OCI-LY7 (cell line): ENCODE data around the gene ISCA1. TPM values are rescaled to one million over a fixed set of nuclear protein-coding genes. Genes with fewer than 3 reads are reported as not detected.

ENCODE experiments used
- BruUV-seq: library from RNA; stranded (reverse); fragments of 400-500 nt; replicated peaks from 2 replicates; lab custom pipeline; 2021; lab: Mats Ljungman, UMichigan
- CTCF ChIA-PET: fragments of 300-600 bp; sonication (Branson Sonifier 250); formaldehyde crosslinking; loops from one replicate; lab custom pipeline; 2022; ENCODE audit warnings: antibody characterized with exemption; ENCODE audit not compliant: unreplicated experiment; lab: Charles Lee
- POLR2A ChIA-PET: fragments of 300-600 bp; sonication (Branson Sonifier 250); formaldehyde crosslinking; loops from one replicate; lab custom pipeline; 2022; ENCODE audit warnings: antibody characterized with exemption; lab: Charles Lee
- DNase-seq: peaks from one replicate; pipeline ENCODE4 v3.0.0-alpha.2; 2015; ENCODE audit warnings: low spot score
- H2AFZ ChIP-seq: fragments of 200-600 bp; sonication (generic), shearing (Covaris generic); 2 replicates; pipeline ENCODE4 v1.6.1; 2014; ENCODE audit warnings: mild to moderate bottlenecking, antibody characterized with exemption, low read length, moderate library complexity
- H3K27ac ChIP-seq: fragments of 200-600 bp; sonication (generic); 2 replicates; pipeline ENCODE4 v1.5.1; 2014; ENCODE audit warnings: mixed run types, low read depth, mild to moderate bottlenecking, moderate library complexity, low read length, inconsistent platforms; ENCODE audit not compliant: poor library complexity, severe bottlenecking
- H3K36me3 ChIP-seq: fragments of 200-600 bp; sonication (generic); 2 replicates; pipeline ENCODE4 v1.6.1; 2014; ENCODE audit warnings: mild to moderate bottlenecking, antibody characterized with exemption, low read length, moderate library complexity, mixed read lengths; ENCODE audit not compliant: insufficient read depth
- H3K4me1 ChIP-seq: fragments of 200-600 bp; sonication (generic); 2 replicates; pipeline ENCODE4 v1.5.1; 2014; ENCODE audit warnings: mild to moderate bottlenecking, low read length; ENCODE audit not compliant: insufficient read depth, poor library complexity, severe bottlenecking
- H3K4me2 ChIP-seq: fragments of 200-600 bp; sonication (generic); 2 replicates; pipeline ENCODE4 v1.6.1; 2014; ENCODE audit warnings: mild to moderate bottlenecking, low read length
- H3K4me3 ChIP-seq: fragments of 200-600 bp; sonication (generic); 2 replicates; pipeline ENCODE4 v1.5.1; 2014; ENCODE audit warnings: mild to moderate bottlenecking, low read depth, low read length; ENCODE audit not compliant: poor library complexity, severe bottlenecking
- H3K79me2 ChIP-seq: fragments of 200-600 bp; sonication (generic); 2 replicates; pipeline ENCODE4 v1.6.1; 2016; ENCODE audit warnings: low read depth, mild to moderate bottlenecking, low read length, moderate library complexity, mixed read lengths; ENCODE audit not compliant: insufficient read depth
- H3K9me2 ChIP-seq: fragments of 200-600 bp; sonication (generic); 2 replicates; pipeline ENCODE4 v1.6.1; 2016; ENCODE audit warnings: mild to moderate bottlenecking, low read length, mixed read lengths; ENCODE audit not compliant: insufficient read depth
- H3K9me3 ChIP-seq: fragments of 200-600 bp; sonication (generic); 2 replicates; pipeline ENCODE4 v1.6.1; 2014; ENCODE audit warnings: mild to moderate bottlenecking, mixed run types, low read length, mixed read lengths
- H4K20me1 ChIP-seq: fragments of 200-600 bp; sonication (generic); 2 replicates; pipeline ENCODE4 v1.6.1; 2014; ENCODE audit warnings: mild to moderate bottlenecking, antibody characterized with exemption, low read length, moderate library complexity, mixed read lengths; ENCODE audit not compliant: insufficient read depth
- EZH2phosphoT487 ChIP-seq: fragments of 200-600 bp; sonication (generic); IDR thresholded peaks from 2 replicates; pipeline ENCODE4 v1.6.1; 2018; ENCODE audit warnings: low read depth, borderline replicate concordance, mild to moderate bottlenecking, mixed run types, antibody characterized with exemption, low read length, moderate library complexity, mixed read lengths
- intact Hi-C: fragments of 100-400 bp; cut with micrococcal nuclease; formaldehyde crosslinking; loops from one replicate; pipeline ENCODE4 v1.10.0; 2022; ENCODE audit not compliant: unreplicated experiment
- small RNA-seq: library from RNA; depleted of rRNA; stranded (forward); fragments of <200 nt; gene quantifications from one replicate; pipeline ENCODE3, GENCODE V24; 2014
- total RNA-seq, 2 experiments: library from RNA; depleted of rRNA in 1 of 2; stranded (reverse); fragments of >200 nt in 1 of 2; shearing (Covaris generic) in 1 of 2; gene quantifications; 2 replicates each; pipeline ENCODE4 v1.2.3, GENCODE V29; 2014 to 2022
- TF ChIP-seq, protein P1 (sequence below): fragments of 200-600 bp; sonication (generic); conservative IDR thresholded peaks from 2 replicates; pipeline ENCODE4 v1.5.1; 2014; ENCODE audit warnings: mild to moderate bottlenecking, antibody characterized with exemption, low read length, moderate library complexity, mixed read lengths

The ISCA1 gene
- total RNA-seq, 2 experiments from 2014 or later = 21.8 to 24.0 TPM

DNA sequence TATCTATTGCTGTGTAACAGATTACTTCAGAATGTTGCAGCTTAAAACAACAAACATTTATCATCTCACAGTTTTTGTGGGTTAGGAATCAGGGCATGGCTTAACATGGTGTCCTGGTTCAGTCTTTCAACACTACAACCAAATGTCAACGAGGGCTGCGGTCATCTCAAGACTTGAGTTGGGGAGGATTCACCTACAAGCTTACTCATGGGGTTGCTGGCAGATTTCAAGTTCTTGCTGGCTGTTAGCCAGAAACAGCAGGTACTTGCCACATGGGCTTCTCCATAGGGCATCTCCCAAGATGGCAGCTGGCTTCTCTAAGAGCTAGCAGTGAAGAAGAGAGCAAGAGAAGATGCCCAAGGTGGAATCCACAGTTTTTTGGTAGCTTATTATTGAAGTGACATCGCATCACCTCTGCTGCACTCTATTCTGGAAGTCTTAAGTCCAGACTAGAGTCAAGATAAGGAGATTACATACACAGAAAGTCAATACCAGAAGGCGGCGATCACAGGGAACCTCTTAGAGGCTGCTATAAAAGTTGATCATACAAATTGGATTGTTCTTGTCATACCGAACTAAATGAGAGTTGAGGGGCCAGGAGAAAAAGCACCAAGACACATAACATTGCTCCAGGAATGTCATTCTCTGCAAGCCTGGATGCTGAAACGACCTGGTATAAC is 65.1 kb downstream of the ISCA1 start:
- Histone ChIP-seq H3K27ac (no peak overlapping the region), H3K9me2 (no peaks in the 10 kb centered on the region), H3K4me1 (no peaks in the 10 kb centered on the region), H3K36me3 (no peaks in the 10 kb centered on the region), H2AFZ (no peak overlapping the region), H3K79me2 (no peaks in the 10 kb centered on the region), H3K4me3 (no peak overlapping the region), H3K9me3 (no peaks in the 10 kb centered on the region), H3K4me2 (no peak overlapping the region), H4K20me1 (no peaks in the 10 kb centered on the region)
- intact Hi-C loops = no loop called here
- POLR2A ChIA-PET = interaction anchor here (0.6 kb wide), 1 partner anchor 8 kb away, joined by 3 read pairs; no protein-coding TSS in a partner anchor
- CTCF ChIA-PET = no interaction called here
- no peak for TF ChIP-seq EZH2phosphoT487
- TF ChIP-seq, protein P1, sequence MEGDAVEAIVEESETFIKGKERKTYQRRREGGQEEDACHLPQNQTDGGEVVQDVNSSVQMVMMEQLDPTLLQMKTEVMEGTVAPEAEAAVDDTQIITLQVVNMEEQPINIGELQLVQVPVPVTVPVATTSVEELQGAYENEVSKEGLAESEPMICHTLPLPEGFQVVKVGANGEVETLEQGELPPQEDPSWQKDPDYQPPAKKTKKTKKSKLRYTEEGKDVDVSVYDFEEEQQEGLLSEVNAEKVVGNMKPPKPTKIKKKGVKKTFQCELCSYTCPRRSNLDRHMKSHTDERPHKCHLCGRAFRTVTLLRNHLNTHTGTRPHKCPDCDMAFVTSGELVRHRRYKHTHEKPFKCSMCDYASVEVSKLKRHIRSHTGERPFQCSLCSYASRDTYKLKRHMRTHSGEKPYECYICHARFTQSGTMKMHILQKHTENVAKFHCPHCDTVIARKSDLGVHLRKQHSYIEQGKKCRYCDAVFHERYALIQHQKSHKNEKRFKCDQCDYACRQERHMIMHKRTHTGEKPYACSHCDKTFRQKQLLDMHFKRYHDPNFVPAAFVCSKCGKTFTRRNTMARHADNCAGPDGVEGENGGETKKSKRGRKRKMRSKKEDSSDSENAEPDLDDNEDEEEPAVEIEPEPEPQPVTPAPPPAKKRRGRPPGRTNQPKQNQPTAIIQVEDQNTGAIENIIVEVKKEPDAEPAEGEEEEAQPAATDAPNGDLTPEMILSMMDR = no peak
- no TSS peak for BruUV-seq
- DNase-seq = no peak

Small RNA genes within 50 kb of the gene (small RNA-seq; reads per million reads assigned to genes)
- gene AL137849.1 (not detected), gene RN7SKP264 (0.47 reads per million)

Other genes with a start within 250 kb of the ISCA1 start
- 0.16 and 0.51 TPM in 2 replicates for gene GOLM1, start 183.0 kb downstream of the ISCA1 start, total RNA-seq (2014; rRNA removed; shearing (Covaris generic))
- not detected in 2 replicates for gene GOLM1, start 183.0 kb downstream of the ISCA1 start, total RNA-seq (2022)
- 0.16 TPM in 1 of 2 replicates, not detected in the other for gene C9orf153, start 22.9 kb downstream of the ISCA1 start, total RNA-seq (2014; rRNA removed; shearing (Covaris generic))
- gene C9orf153, start 22.9 kb downstream of the ISCA1 start, total RNA-seq (2022) = 0.27 and 0.31 TPM in 2 replicates
- gene TUT7, start 71.9 kb upstream of the ISCA1 start, total RNA-seq (2014; rRNA removed; shearing (Covaris generic)) = 29.2 and 44.4 TPM in 2 replicates
- 43.4 and 45.9 TPM in 2 replicates for gene TUT7, start 71.9 kb upstream of the ISCA1 start, total RNA-seq (2022)